ENCODE results near the gene SPRING1.
"Not testable (repeated sequence)": the region's sequence is repeated elsewhere in the genome, so short reads cannot be mapped to it uniquely, and the experiment has no call there.

Gene SPRING1

GRCh38 chr12:116760622-116761020 is 22.8 kb upstream of the SPRING1 start:
- no peak for TF ChIP-seq CTCF (IDR thresholded peaks at IDR 0.05; ENCODE audit: insufficient read depth, low read depth, low read length, missing control alignments)
- no peak for DNase-seq (ENCODE audit: low read depth)
- no peak overlapping the region for H3K4me3 ChIP-seq (ENCODE audit: low read length)

GRCh38 chr12:116759783-116760621 is 22.1 kb upstream of the SPRING1 start:
- H3K4me3 ChIP-seq (ENCODE audit: low read length) = no peak overlapping the region
- DNase-seq (ENCODE audit: low read depth) = no peak
- TF ChIP-seq CTCF (IDR thresholded peaks at IDR 0.05; ENCODE audit: insufficient read depth, low read depth, low read length, missing control alignments) = no peak

- H3K4me3 ChIP-seq (ENCODE audit: low read length); DNase-seq (ENCODE audit: low read depth): not testable (repeated sequence)
Measured at GRCh38 chr12:116754783-116755182, 16.9 kb upstream of the SPRING1 start.

GRCh38 chr12:116754097-116754496 is 16.2 kb upstream of the SPRING1 start:
- not testable (repeated sequence) for DNase-seq (ENCODE audit: low read depth)

GRCh38 chr12:116750298-116750697 is 12.4 kb upstream of the SPRING1 start:
- DNase-seq (ENCODE audit: low read depth) = no peak
- no peak overlapping the region for H3K4me3 ChIP-seq (ENCODE audit: low read length)
- no peak for TF ChIP-seq CTCF (IDR thresholded peaks at IDR 0.05; ENCODE audit: insufficient read depth, low read depth, low read length, missing control alignments)

More at GRCh38 chr12:116754097-116754496, 16.2 kb upstream of the SPRING1 start:
- not testable (repeated sequence) for H3K4me3 ChIP-seq (ENCODE audit: low read length)

- no peak for TF ChIP-seq CTCF (IDR thresholded peaks at IDR 0.05; ENCODE audit: insufficient read depth, low read depth, low read length, missing control alignments)
- no peak for DNase-seq (ENCODE audit: low read depth)
- no peak overlapping the region for H3K4me3 ChIP-seq (ENCODE audit: low read length)
Measured at GRCh38 chr12:116749884-116750283, 12.0 kb upstream of the SPRING1 start.

- DNase-seq (ENCODE audit: low read depth) = no peak
- H3K4me3 ChIP-seq (ENCODE audit: low read length) = no peak overlapping the region
- TF ChIP-seq CTCF (IDR thresholded peaks at IDR 0.05; ENCODE audit: insufficient read depth, low read depth, low read length, missing control alignments) = no peak
Measured at GRCh38 chr12:116745554-116745953, 7.7 kb upstream of the SPRING1 start.

GRCh38 chr12:116744766-116745165 is 6.9 kb upstream of the SPRING1 start:
- no peak overlapping the region for H3K4me3 ChIP-seq (ENCODE audit: low read length)
- no peak for DNase-seq (ENCODE audit: low read depth)
- TF ChIP-seq CTCF (IDR thresholded peaks at IDR 0.05; ENCODE audit: insufficient read depth, low read depth, low read length, missing control alignments) = no peak

- DNase-seq (ENCODE audit: low read depth); H3K4me3 ChIP-seq (ENCODE audit: low read length): not testable (repeated sequence)
Measured at GRCh38 chr12:116742787-116743186, 4.9 kb upstream of the SPRING1 start.

All from epithelial cell of esophagus (primary cell).